ENCODE measurements around the gene NIPAL4. TPM values are rescaled to one million over a fixed set of nuclear protein-coding genes. Genes with fewer than 3 reads are reported as not detected.
"Not testable (repeated sequence)": the region's sequence is repeated elsewhere in the genome, so short reads cannot be mapped to it uniquely, and the experiment has no call there.

Gene NIPAL4
- total and polyA plus RNA-seq, 12 donors: 0.09 to 0.20 TPM; not detected in 10

DNA sequence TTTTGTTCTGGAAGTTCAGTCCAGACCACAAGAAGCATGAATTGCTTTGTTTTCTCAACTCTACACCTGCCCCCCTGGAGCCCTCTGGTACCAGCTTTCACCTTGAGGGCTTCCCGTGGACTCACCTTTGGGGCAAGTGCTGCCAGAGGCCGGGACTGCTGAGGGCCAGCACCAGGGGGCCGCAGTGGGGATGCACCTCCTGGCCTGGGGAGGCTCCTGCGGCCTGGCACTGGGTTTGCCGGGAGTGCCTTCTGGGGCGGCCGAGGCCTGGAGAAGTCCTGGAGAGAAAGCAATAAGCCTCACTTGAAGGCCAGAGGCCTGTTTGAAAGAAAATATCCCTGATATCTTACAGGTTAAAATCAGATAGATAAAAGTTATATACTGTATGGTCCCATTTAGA is 21.7 kb downstream of the NIPAL4 start:
- peaks cover 0 to 23% (median 8%) of the 10 kb centered on the region in 9 donors for H3K4me1 ChIP-seq
- no peak for DNase-seq
- TF ChIP-seq, protein P1, sequence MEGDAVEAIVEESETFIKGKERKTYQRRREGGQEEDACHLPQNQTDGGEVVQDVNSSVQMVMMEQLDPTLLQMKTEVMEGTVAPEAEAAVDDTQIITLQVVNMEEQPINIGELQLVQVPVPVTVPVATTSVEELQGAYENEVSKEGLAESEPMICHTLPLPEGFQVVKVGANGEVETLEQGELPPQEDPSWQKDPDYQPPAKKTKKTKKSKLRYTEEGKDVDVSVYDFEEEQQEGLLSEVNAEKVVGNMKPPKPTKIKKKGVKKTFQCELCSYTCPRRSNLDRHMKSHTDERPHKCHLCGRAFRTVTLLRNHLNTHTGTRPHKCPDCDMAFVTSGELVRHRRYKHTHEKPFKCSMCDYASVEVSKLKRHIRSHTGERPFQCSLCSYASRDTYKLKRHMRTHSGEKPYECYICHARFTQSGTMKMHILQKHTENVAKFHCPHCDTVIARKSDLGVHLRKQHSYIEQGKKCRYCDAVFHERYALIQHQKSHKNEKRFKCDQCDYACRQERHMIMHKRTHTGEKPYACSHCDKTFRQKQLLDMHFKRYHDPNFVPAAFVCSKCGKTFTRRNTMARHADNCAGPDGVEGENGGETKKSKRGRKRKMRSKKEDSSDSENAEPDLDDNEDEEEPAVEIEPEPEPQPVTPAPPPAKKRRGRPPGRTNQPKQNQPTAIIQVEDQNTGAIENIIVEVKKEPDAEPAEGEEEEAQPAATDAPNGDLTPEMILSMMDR (IDR thresholded peaks at IDR 0.05): no peak
- 96 to 98% methylated on average over 7 of the region's 7 CpGs for WGBS, 2 donors
- H3K27ac ChIP-seq: no peak overlapping the region
- H3K9me3 ChIP-seq: no peaks in the 10 kb centered on the region
- no peak overlapping the region for H3K4me3 ChIP-seq
- H3K36me3 ChIP-seq: peaks cover 0 to 92% (median 17%) of the 10 kb centered on the region in 9 donors
- ATAC-seq: no peak
- no peaks in the 10 kb centered on the region for H3K27me3 ChIP-seq
- intact Hi-C loops (cut with DNase I): loop anchor here in 1 of 10 donors (5.0 kb wide), 1 partner anchor 234 kb away; no protein-coding TSS in a partner anchor

GRCh38 chr5:157482702-157483101 is 22.7 kb downstream of the NIPAL4 start:
- WGBS, 2 donors: 78 to 95% methylated on average over 2 of the region's 2 CpGs
- Histone ChIP-seq H3K36me3 (peaks cover 0 to 97% (median 17%) of the 10 kb centered on the region in 9 donors), H3K4me1 (peaks cover 0 to 23% (median 11%) of the 10 kb centered on the region in 9 donors)
- not testable (repeated sequence) for H3K4me3 ChIP-seq, H3K27me3 ChIP-seq, H3K9me3 ChIP-seq, ATAC-seq, H3K27ac ChIP-seq, DNase-seq
- intact Hi-C loops (cut with DNase I): loop anchor here in 1 of 10 donors (5.0 kb wide), 1 partner anchor 235 kb away; no protein-coding TSS in a partner anchor

- 65 to 72% methylated on average over 5 of the region's 5 CpGs for WGBS, 2 donors
- H3K27ac ChIP-seq: no peak overlapping the region
- H3K36me3 ChIP-seq: peaks cover 0 to 100% (median 26%) of the 10 kb centered on the region in 9 donors
- ATAC-seq (peak in 7 of 8 donors; percentile 18 to 87 (median 31)), DNase-seq (peak in 1 of 2 donors; percentile 61)
- no peak overlapping the region for H3K4me3 ChIP-seq
- peaks cover 0 to 16% (median 10%) of the 10 kb centered on the region in 9 donors for H3K4me1 ChIP-seq
- no peaks in the 10 kb centered on the region for H3K9me3 ChIP-seq
- TF ChIP-seq, protein P1 (IDR thresholded peaks at IDR 0.05): no peak
- no peaks in the 10 kb centered on the region for H3K27me3 ChIP-seq
- intact Hi-C loops (cut with DNase I): loop anchor here in 1 of 10 donors (5.0 kb wide), 1 partner anchor 237 kb away; no protein-coding TSS in a partner anchor
Measured at GRCh38 chr5:157484768-157485167, 24.8 kb downstream of the NIPAL4 start.

DNA sequence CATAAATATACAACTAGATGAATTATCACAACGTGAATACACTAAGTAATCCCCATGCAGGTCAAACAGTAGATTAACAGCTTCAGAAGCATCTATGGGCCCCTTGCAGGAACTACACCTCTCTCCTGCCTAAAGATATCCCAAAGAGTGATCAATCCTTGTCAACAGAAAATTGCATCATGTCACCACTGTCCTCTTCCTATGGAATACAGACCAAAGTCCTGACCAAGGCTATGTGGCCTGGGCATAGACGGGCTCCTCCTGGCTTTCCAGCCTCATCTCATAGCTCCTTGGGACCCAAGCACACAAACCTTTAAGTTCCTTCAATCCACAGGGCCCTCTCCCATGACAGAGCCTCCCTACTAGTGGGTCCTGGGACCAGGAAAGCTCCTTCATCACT is 25.3 kb downstream of the NIPAL4 start:
- no peak for DNase-seq
- intact Hi-C loops (cut with DNase I): no loop called here
- Histone ChIP-seq H3K36me3 (peaks cover 0 to 100% (median 32%) of the 10 kb centered on the region in 9 donors), H3K27ac (no peak overlapping the region), H3K9me3 (no peaks in the 10 kb centered on the region), H3K27me3 (no peaks in the 10 kb centered on the region), H3K4me1 (peaks cover 0 to 14% (median 10%) of the 10 kb centered on the region in 9 donors), H3K4me3 (no peak overlapping the region)
- no peak for ATAC-seq
- TF ChIP-seq, protein P1 (IDR thresholded peaks at IDR 0.05): no peak
- WGBS, 2 donors: 84 to 90% methylated on average over 2 of the region's 2 CpGs

DNA sequence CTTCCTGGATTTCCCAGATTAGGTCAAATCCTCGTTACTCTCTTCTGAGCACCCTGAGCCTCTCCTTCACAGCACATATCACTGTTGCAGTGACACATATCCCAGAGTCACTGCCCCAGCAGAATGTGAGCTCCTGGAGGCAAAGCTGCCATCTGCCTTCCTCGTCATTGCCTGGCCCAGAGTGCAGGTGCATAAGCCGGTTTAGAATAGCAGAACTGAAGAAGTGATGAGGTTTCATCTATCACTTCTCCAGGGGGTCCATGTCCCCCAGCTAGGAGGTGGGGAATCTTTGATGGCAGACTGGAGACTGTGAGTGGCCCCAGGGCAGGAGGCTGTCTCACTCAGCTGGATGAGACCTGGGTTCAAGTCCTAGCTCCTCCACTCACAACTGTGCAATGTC is 25.8 kb downstream of the NIPAL4 start:
- H3K27ac ChIP-seq: no peak overlapping the region
- peaks cover 0 to 14% (median 8%) of the 10 kb centered on the region in 9 donors for H3K4me1 ChIP-seq
- H3K36me3 ChIP-seq: peaks cover 0 to 100% (median 36%) of the 10 kb centered on the region in 9 donors
- TF ChIP-seq, protein P1 (IDR thresholded peaks at IDR 0.05): no peak
- DNase-seq (no peak), ATAC-seq (no peak)
- H3K27me3 ChIP-seq: no peaks in the 10 kb centered on the region
- H3K9me3 ChIP-seq: no peaks in the 10 kb centered on the region
- H3K4me3 ChIP-seq: no peak overlapping the region
- intact Hi-C loops (cut with DNase I): no loop called here
- 95 to 99% methylated on average over 3 of the region's 3 CpGs for WGBS, 2 donors

Data from heart right ventricle (tissue), 16 donors.